ENCODE results near the gene PRKRA.

Gene PRKRA

DNA sequence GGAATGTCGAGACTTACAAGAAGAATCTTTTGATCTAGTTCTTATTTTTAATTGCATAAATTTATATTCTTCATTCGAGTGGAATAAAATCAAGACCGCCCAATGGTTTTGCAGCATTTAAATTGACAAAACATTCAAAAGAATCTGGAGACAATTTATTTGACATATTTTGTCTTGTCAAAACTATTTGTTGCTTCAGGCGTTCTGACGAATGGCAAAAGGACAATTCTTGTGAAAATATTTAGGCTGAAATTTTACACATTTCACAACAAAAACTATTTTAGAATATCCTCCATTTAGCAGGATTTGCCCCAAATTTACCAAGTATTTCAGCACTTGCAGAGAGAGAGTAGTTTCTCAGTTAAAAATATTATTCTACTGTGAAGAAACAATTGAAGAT, 41.7 kb downstream of the PRKRA start (continued):
- TF ChIP-seq, protein P1, sequence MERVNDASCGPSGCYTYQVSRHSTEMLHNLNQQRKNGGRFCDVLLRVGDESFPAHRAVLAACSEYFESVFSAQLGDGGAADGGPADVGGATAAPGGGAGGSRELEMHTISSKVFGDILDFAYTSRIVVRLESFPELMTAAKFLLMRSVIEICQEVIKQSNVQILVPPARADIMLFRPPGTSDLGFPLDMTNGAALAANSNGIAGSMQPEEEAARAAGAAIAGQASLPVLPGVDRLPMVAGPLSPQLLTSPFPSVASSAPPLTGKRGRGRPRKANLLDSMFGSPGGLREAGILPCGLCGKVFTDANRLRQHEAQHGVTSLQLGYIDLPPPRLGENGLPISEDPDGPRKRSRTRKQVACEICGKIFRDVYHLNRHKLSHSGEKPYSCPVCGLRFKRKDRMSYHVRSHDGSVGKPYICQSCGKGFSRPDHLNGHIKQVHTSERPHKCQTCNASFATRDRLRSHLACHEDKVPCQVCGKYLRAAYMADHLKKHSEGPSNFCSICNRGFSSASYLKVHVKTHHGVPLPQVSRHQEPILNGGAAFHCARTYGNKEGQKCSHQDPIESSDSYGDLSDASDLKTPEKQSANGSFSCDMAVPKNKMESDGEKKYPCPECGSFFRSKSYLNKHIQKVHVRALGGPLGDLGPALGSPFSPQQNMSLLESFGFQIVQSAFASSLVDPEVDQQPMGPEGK (CRISPR knock-in tag; IDR thresholded peaks at IDR 0.05; ENCODE audit: borderline replicate concordance), result no peak
- TF ChIP-seq PPARA (CRISPR knock-in tag; IDR thresholded peaks at IDR 0.05; ENCODE audit: borderline replicate concordance) (no peak), ARNTL (CRISPR knock-in tag; IDR thresholded peaks at IDR 0.05; ENCODE audit: borderline replicate concordance, low read depth) (no peak), ZNF565 (CRISPR knock-in tag; conservative IDR thresholded peaks at IDR 0.05; ENCODE audit: low read depth) (no peak), TCF4 (CRISPR knock-in tag; IDR thresholded peaks at IDR 0.05; ENCODE audit: borderline replicate concordance) (no peak)

GRCh38 chr2:178404368-178404767, 46.6 kb downstream of the PRKRA start:
- peak; percentile 41; the same call in 1 of the 3 replicates for ATAC-seq
- TF ChIP-seq ISL1 (CRISPR knock-in tag; IDR thresholded peaks at IDR 0.05) (no peak), ZC3H10 (CRISPR knock-in tag; IDR thresholded peaks at IDR 0.05) (no peak), OSR1 (CRISPR knock-in tag; IDR thresholded peaks at IDR 0.05) (no peak), GLIS3 (CRISPR knock-in tag; IDR thresholded peaks at IDR 0.05) (no peak), ARNTL (CRISPR knock-in tag; IDR thresholded peaks at IDR 0.05; ENCODE audit: borderline replicate concordance, low read depth) (no peak), ZNF70 (CRISPR knock-in tag; IDR thresholded peaks at IDR 0.05) (no peak), ZNF565 (CRISPR knock-in tag; conservative IDR thresholded peaks at IDR 0.05; ENCODE audit: low read depth) (no peak), PPARA (CRISPR knock-in tag; IDR thresholded peaks at IDR 0.05; ENCODE audit: borderline replicate concordance) (no peak), ESRRG (CRISPR knock-in tag; IDR thresholded peaks at IDR 0.05) (no peak), ZFP30 (CRISPR knock-in tag; IDR thresholded peaks at IDR 0.05) (no peak), TOX (CRISPR knock-in tag; IDR thresholded peaks at IDR 0.05; ENCODE audit: borderline replicate concordance) (no peak), RARB (CRISPR knock-in tag; IDR thresholded peaks at IDR 0.05) (no peak), ZFP3 (CRISPR knock-in tag; IDR thresholded peaks at IDR 0.05) (no peak)

DNA sequence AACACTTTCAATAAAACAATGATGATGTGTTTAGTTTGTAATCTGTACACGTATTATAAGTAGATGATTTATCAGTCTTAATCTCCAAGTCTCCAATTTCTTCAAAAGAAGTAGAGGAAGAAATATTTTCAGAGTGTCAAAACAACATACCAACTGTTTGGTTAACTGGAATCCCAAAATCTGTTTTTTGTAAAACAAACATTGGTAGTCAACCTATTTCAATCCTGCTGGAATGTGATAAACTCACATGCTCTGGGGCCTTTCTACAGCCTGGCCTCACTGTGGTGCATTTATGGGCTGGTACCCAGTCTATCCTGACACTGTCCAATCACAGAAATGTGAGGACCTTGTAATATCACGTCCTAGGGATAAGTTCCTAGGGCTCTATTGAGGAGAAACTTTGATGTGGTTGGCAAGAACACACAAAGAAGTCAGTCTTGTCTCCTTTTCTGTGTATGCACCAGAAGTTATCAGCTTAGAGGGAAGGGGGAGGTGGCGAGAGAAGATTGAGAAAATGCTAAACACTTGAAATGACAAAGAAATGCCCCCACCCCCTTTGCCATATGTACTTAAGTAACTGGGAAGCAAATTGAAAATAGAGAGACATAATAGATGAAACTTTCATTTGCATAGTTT, 47.2 kb downstream of the PRKRA start:
- ATAC-seq, result no peak

More for the DNA sequence above, 47.2 kb downstream of the PRKRA start:
- TF ChIP-seq RARB (CRISPR knock-in tag; IDR thresholded peaks at IDR 0.05) (no peak), PPARA (CRISPR knock-in tag; IDR thresholded peaks at IDR 0.05; ENCODE audit: borderline replicate concordance) (no peak), TSHZ2 (CRISPR knock-in tag; IDR thresholded peaks at IDR 0.05) (no peak), ZNF70 (CRISPR knock-in tag; IDR thresholded peaks at IDR 0.05) (no peak), ISL1 (CRISPR knock-in tag; IDR thresholded peaks at IDR 0.05) (no peak), SNAI2 (CRISPR knock-in tag; IDR thresholded peaks at IDR 0.05) (no peak), ZNF8 (CRISPR knock-in tag; IDR thresholded peaks at IDR 0.05) (no peak), BACH2 (CRISPR knock-in tag; IDR thresholded peaks at IDR 0.05; ENCODE audit: borderline replicate concordance) (no peak)
- TF ChIP-seq, protein P1 (CRISPR knock-in tag; IDR thresholded peaks at IDR 0.05; ENCODE audit: borderline replicate concordance), result no peak
- TF ChIP-seq, protein P2, sequence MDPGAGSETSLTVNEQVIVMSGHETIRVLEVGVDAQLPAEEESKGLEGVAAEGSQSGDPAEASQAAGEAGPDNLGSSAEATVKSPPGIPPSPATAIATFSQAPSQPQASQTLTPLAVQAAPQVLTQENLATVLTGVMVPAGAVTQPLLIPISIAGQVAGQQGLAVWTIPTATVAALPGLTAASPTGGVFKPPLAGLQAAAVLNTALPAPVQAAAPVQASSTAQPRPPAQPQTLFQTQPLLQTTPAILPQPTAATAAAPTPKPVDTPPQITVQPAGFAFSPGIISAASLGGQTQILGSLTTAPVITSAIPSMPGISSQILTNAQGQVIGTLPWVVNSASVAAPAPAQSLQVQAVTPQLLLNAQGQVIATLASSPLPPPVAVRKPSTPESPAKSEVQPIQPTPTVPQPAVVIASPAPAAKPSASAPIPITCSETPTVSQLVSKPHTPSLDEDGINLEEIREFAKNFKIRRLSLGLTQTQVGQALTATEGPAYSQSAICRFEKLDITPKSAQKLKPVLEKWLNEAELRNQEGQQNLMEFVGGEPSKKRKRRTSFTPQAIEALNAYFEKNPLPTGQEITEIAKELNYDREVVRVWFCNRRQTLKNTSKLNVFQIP (CRISPR knock-in tag; IDR thresholded peaks at IDR 0.05; ENCODE audit: borderline replicate concordance, low read depth), result no peak
